ENCODE results near the gene PSMD8.
A peak's percentile ranks its signal among the peaks of the same experiment; 100 is the strongest.
"Not testable (repeated sequence)": the region's sequence is repeated elsewhere in the genome, so short reads cannot be mapped to it uniquely, and the experiment has no call there.

The PSMD8 gene

GRCh38 chr19:38374332-38375097 lies at the start of gene PSMD8:
TSS of gene PSMD8 (plus strand) at chr19:38374571. CDS start at chr19:38374602, 31 bp downstream.
- peak; percentile 96 for DNase-seq (ENCODE audit: low read depth, low spot score)

GRCh38 chr19:38326591-38326990 lies 47.8 kb upstream of the PSMD8 start:
- DNase-seq (ENCODE audit: low read depth, low spot score), result no peak

GRCh38 chr19:38329651-38330050 lies 44.7 kb upstream of the PSMD8 start:
- DNase-seq (ENCODE audit: low read depth, low spot score), result no peak

GRCh38 chr19:38331728-38332127 lies 42.6 kb upstream of the PSMD8 start:
- DNase-seq (ENCODE audit: low read depth, low spot score), result no peak

- DNase-seq (ENCODE audit: low read depth, low spot score), result no peak
These were observed 41.1 kb upstream of the PSMD8 start for GRCh38 chr19:38333245-38333644.

GRCh38 chr19:38335949-38336637 lies 38.3 kb upstream of the PSMD8 start:
- DNase-seq (ENCODE audit: low read depth, low spot score), result peak; percentile 87

- peak; percentile 43 for DNase-seq (ENCODE audit: low read depth, low spot score)
These were observed 37.6 kb upstream of the PSMD8 start for GRCh38 chr19:38336638-38337359.

GRCh38 chr19:38337360-38337653 lies 37.1 kb upstream of the PSMD8 start:
- DNase-seq (ENCODE audit: low read depth, low spot score), result no peak

GRCh38 chr19:38339011-38339410 lies 35.4 kb upstream of the PSMD8 start:
- DNase-seq (ENCODE audit: low read depth, low spot score), result not testable (repeated sequence)

- no peak for DNase-seq (ENCODE audit: low read depth, low spot score)
These were observed 33.4 kb upstream of the PSMD8 start for GRCh38 chr19:38340927-38341326.

- no peak for DNase-seq (ENCODE audit: low read depth, low spot score)
These were observed 27.5 kb upstream of the PSMD8 start for GRCh38 chr19:38346837-38347236.

- DNase-seq (ENCODE audit: low read depth, low spot score), result no peak
These were observed 23.5 kb upstream of the PSMD8 start for GRCh38 chr19:38350883-38351282.

- no peak for DNase-seq (ENCODE audit: low read depth, low spot score)
These were observed 22.4 kb upstream of the PSMD8 start for GRCh38 chr19:38351865-38352395.

- DNase-seq (ENCODE audit: low read depth, low spot score), result no peak
These were observed 21.8 kb upstream of the PSMD8 start for GRCh38 chr19:38352611-38353010.

GRCh38 chr19:38355728-38356725 lies 18.3 kb upstream of the PSMD8 start:
- DNase-seq (ENCODE audit: low read depth, low spot score), result no peak

- DNase-seq (ENCODE audit: low read depth, low spot score), result no peak
These were observed 16.3 kb upstream of the PSMD8 start for GRCh38 chr19:38358071-38358470.

- DNase-seq (ENCODE audit: low read depth, low spot score), result no peak
These were observed 14.9 kb upstream of the PSMD8 start for GRCh38 chr19:38359242-38360021.

GRCh38 chr19:38360351-38360750 lies 14.0 kb upstream of the PSMD8 start:
- no peak for DNase-seq (ENCODE audit: low read depth, low spot score)

- DNase-seq (ENCODE audit: low read depth, low spot score), result no peak
These were observed 13.3 kb upstream of the PSMD8 start for GRCh38 chr19:38360839-38361631.

All from brain pericyte (primary cell).